C4-2B (cell line): ENCODE measurements around the gene SLX4IP.

Experiments
- CTCF ChIP-seq: fragments of 450-650 bp; conservative IDR thresholded peaks from 2 replicates; pipeline ENCODE4 v1.5.1; 2017; ENCODE audit warnings: mild to moderate bottlenecking
- ZFX ChIP-seq: fragments of 450-650 bp; IDR thresholded peaks from 2 replicates; pipeline ENCODE4 v1.6.1; 2017

GRCh38 chr20:10641467-10641866 is 206.4 kb downstream of the SLX4IP start:
- no peak for TF ChIP-seq CTCF
- TF ChIP-seq ZFX = no peak
